ENCODE measurements around the gene STX5. TPM values are rescaled to one million over a fixed set of nuclear protein-coding genes. Genes with fewer than 3 reads are reported as not detected.
A peak's percentile ranks its signal among the peaks of the same experiment; 100 is the strongest.
"Not testable (repeated sequence)": the region's sequence is repeated elsewhere in the genome, so short reads cannot be mapped to it uniquely, and the experiment has no call there.

Gene STX5
- polyA plus RNA-seq, 2 of the 4 experiments (the other 2 are of a cell fraction), result 19.5 to 32.3 TPM

DNA sequence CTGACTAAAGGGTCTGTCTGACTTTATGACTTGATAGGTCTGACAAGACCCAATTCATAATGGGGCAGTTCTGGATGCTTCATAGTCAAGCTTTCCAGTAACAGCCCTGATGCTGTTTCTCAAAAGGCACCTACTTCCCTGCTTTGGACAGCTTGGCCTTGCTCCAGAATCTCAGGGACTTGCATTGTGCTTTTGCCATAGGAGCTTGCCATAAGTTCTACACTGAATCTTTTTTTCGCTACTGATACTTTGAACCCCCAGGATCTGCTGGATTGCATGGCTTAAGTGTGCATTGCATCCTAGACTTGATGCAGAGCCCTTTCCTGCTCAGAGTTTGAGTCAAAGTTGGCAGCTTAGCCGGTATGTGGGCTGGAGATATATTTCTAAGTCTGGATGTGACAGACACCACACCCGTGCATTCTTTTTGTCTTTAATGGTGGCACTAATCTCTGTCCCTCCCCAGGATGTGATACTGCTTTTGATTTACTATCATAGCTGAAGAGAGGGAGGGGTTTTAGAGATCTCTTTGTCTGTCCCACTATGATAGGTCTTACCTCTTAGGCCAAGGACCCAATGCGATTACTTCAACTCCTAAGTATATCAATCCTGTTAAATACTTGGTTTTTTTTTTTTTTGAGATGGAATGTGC, 32.0 kb upstream of the STX5 start:
- DNase-seq (ENCODE audit: low read depth in 1 of 2, low spot score in 1 of 2) (no peak), ATAC-seq (peak in 1 of 2 experiments; percentile 22; a peak in 1 of 6 replicates), FAIRE-seq (no peak)
- H3K4me3 ChIP-seq, result no peak overlapping the region
- H3K4me1 ChIP-seq, result peaks cover 17% of the 10 kb centered on the region
- ChIA-PET CTCF (interaction anchor here (0.7 to 7.9 kb wide), 15 partner anchors 8 to 1341 kb away, joined by 3 to 49 read pairs (median 5); partner anchors contain the start of genes SLC3A2 and TMEM179B), POLR2A (interaction anchor here (1.1 kb wide), 1 partner anchor 17 kb away, joined by 3 read pairs; the partner anchor contains the start of gene SLC3A2)
- TF ChIP-seq, protein P1, sequence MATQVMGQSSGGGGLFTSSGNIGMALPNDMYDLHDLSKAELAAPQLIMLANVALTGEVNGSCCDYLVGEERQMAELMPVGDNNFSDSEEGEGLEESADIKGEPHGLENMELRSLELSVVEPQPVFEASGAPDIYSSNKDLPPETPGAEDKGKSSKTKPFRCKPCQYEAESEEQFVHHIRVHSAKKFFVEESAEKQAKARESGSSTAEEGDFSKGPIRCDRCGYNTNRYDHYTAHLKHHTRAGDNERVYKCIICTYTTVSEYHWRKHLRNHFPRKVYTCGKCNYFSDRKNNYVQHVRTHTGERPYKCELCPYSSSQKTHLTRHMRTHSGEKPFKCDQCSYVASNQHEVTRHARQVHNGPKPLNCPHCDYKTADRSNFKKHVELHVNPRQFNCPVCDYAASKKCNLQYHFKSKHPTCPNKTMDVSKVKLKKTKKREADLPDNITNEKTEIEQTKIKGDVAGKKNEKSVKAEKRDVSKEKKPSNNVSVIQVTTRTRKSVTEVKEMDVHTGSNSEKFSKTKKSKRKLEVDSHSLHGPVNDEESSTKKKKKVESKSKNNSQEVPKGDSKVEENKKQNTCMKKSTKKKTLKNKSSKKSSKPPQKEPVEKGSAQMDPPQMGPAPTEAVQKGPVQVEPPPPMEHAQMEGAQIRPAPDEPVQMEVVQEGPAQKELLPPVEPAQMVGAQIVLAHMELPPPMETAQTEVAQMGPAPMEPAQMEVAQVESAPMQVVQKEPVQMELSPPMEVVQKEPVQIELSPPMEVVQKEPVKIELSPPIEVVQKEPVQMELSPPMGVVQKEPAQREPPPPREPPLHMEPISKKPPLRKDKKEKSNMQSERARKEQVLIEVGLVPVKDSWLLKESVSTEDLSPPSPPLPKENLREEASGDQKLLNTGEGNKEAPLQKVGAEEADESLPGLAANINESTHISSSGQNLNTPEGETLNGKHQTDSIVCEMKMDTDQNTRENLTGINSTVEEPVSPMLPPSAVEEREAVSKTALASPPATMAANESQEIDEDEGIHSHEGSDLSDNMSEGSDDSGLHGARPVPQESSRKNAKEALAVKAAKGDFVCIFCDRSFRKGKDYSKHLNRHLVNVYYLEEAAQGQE (IDR thresholded peaks at IDR 0.05), result no peak
- TF ChIP-seq, protein P2, sequence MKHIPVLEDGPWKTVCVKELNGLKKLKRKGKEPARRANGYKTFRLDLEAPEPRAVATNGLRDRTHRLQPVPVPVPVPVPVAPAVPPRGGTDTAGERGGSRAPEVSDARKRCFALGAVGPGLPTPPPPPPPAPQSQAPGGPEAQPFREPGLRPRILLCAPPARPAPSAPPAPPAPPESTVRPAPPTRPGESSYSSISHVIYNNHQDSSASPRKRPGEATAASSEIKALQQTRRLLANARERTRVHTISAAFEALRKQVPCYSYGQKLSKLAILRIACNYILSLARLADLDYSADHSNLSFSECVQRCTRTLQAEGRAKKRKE (CRISPR knock-in tag; IDR thresholded peaks at IDR 0.05; ENCODE audit: low read depth), result no peak
- TF ChIP-seq HOXB5 (CRISPR knock-in tag; IDR thresholded peaks at IDR 0.05) (no peak), ZSCAN20 (CRISPR knock-in tag; IDR thresholded peaks at IDR 0.05) (no peak), JUN (IDR thresholded peaks at IDR 0.05) (no peak), BHLHE40 (IDR thresholded peaks at IDR 0.05; ENCODE audit: low read depth, low read length) (no peak), EHF (CRISPR knock-in tag; IDR thresholded peaks at IDR 0.05) (no peak), SREBF2 (IDR thresholded peaks at IDR 0.05) (no peak), CBX2 (IDR thresholded peaks at IDR 0.05; ENCODE audit: borderline replicate concordance, low read depth) (no peak)
- TF ChIP-seq, protein P3, sequence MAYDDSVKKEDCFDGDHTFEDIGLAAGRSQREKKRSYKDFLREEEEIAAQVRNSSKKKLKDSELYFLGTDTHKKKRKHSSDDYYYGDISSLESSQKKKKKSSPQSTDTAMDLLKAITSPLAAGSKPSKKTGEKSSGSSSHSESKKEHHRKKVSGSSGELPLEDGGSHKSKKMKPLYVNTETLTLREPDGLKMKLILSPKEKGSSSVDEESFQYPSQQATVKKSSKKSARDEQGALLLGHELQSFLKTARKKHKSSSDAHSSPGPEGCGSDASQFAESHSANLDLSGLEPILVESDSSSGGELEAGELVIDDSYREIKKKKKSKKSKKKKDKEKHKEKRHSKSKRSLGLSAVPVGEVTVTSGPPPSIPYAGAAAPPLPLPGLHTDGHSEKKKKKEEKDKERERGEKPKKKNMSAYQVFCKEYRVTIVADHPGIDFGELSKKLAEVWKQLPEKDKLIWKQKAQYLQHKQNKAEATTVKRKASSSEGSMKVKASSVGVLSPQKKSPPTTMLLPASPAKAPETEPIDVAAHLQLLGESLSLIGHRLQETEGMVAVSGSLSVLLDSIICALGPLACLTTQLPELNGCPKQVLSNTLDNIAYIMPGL (CRISPR knock-in tag; IDR thresholded peaks at IDR 0.05; ENCODE audit: borderline replicate concordance), result no peak
- WGBS (ENCODE audit: missing lambda C conversion rate), result 95% methylated on average over 4 of the region's 4 CpGs
- no peak overlapping the region for H3K27ac ChIP-seq
- no peak overlapping the region for H3K4me2 ChIP-seq
- H3K9me3 ChIP-seq, result no peaks in the 10 kb centered on the region

DNA sequence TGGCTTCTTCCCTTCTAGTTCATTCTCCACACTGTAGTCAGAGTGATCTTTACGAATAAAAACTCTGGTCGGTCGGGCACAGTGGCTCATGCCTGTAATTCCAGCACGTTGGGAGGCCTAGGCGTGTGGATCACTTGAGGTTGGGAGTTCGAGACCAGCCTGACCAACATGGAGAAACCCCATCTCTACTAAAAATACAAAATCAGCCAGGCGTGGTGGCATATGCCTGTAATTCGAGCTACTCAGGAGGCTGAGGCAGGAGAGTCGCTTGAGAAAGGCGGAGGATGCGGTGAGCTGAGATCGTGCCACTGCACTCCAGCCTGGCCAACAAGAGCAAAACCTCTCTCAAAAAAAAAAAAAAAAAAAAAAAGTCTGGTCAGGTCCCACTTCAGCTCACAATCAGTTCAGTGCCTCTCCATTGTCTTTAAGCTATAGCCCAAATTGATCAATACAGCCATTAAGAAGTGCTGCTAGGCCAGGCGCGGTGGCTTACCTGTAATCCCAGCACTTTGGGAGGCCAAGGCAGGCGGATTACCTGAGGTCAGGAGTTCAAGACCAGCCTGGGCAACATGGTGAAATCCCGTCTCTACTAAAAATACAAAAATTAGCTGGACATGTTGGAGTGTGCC, 29.8 kb upstream of the STX5 start:
- CTCF ChIA-PET, result interaction anchor here (0.6 to 7.9 kb wide), 15 partner anchors 11 to 269 kb away, joined by 3 to 49 read pairs (median 4); partner anchors contain the start of genes SLC3A2 and TMEM179B
- POLR2A ChIA-PET, result interaction anchor here (0.7 to 2.0 kb wide), 2 partner anchors 20 to 132 kb away, joined by 8 to 13 read pairs; no protein-coding TSS in a partner anchor
- not testable (repeated sequence) for ATAC-seq; DNase-seq (ENCODE audit: low read depth in 1 of 2, low spot score in 1 of 2); FAIRE-seq; H3K4me3 ChIP-seq; H3K4me2 ChIP-seq; H3K9me3 ChIP-seq
- 90% methylated on average over 16 of the region's 16 CpGs for WGBS (ENCODE audit: missing lambda C conversion rate)
- Histone ChIP-seq H3K4me1 (peaks cover 33% of the 10 kb centered on the region), H3K27ac (0 out of 6 replicates have a peak overlapping the region, but pooled peaks of 1 of the 2 experiments have one; percentile 23)

DNA sequence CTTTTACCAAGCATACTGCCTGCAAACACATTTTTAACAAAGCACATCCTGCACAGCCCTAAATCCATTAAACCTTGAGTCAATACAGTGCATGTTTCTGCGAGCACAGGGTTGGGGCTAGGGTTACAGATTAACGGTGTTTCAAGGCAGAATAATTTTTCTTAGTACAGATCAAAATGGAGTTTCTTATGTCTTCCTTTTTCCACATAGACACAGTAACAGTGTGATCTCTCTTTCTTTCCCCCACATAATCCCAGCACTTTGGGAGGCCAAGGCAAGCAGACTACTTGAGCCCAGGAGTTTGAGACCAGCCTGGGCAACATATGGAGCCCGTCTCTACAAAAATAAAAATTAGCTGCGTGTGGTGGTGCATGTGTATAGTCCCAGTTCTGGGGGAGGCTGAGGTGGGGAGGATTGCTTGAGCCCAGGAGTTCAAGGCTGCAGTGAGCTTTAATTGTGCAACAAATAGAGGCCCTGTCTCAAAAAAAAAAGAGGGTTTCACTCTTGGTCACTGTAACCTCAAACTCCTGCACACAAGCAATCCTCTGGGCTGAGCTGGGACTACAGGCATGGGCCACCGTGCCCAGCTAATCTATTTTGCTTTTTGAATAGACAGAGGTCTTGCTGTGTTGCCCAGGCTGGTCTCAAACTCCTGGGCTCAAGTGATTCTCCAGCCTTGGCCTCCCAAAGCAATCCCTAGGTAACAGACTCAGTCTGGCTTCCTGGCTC, 29.1 kb upstream of the STX5 start:
- CTCF ChIA-PET, result interaction anchor here (0.9 to 7.9 kb wide), 8 partner anchors 12 to 100 kb away, joined by 3 to 49 read pairs (median 4); partner anchors contain the start of gene TMEM179B
- POLR2A ChIA-PET, result interaction anchor here (0.6 to 2.0 kb wide), 2 partner anchors 20 to 94 kb away, joined by 4 to 13 read pairs; no protein-coding TSS in a partner anchor
- TF ChIP-seq RCOR1 (IDR thresholded peaks at IDR 0.05; ENCODE audit: low read depth, low read length), result no peak
- 0 out of 4 replicates have a peak, but pooled peaks of 1 of the 2 experiments have one; percentile 8 for TF ChIP-seq CEBPB (IDR thresholded peaks at IDR 0.05)
- no peak for TF ChIP-seq ZC3H11A (IDR thresholded peaks at IDR 0.05)
- no peak for TF ChIP-seq POLR2AphosphoS2 (conservative IDR thresholded peaks at IDR 0.05; ENCODE audit: low read length)
- TF ChIP-seq HOXA7 (CRISPR knock-in tag; IDR thresholded peaks at IDR 0.05), result no peak
- TF ChIP-seq, protein P4, sequence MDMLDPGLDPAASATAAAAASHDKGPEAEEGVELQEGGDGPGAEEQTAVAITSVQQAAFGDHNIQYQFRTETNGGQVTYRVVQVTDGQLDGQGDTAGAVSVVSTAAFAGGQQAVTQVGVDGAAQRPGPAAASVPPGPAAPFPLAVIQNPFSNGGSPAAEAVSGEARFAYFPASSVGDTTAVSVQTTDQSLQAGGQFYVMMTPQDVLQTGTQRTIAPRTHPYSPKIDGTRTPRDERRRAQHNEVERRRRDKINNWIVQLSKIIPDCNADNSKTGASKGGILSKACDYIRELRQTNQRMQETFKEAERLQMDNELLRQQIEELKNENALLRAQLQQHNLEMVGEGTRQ (IDR thresholded peaks at IDR 0.05), result no peak
- DNase-seq (ENCODE audit: low read depth in 1 of 2, low spot score in 1 of 2) (no peak), FAIRE-seq (no peak), ATAC-seq (no peak)
- no peak overlapping the region for H3K4me3 ChIP-seq
- peak overlapping the region in 1 of 2 experiments; percentile 23; a peak in 3 of 6 replicates for H3K27ac ChIP-seq
- peaks cover 33% of the 10 kb centered on the region for H3K4me1 ChIP-seq
- WGBS (ENCODE audit: missing lambda C conversion rate), result 67% methylated on average over 5 of the region's 5 CpGs
- H3K4me2 ChIP-seq, result no peak overlapping the region
- H3K9me3 ChIP-seq, result no peaks in the 10 kb centered on the region

DNA sequence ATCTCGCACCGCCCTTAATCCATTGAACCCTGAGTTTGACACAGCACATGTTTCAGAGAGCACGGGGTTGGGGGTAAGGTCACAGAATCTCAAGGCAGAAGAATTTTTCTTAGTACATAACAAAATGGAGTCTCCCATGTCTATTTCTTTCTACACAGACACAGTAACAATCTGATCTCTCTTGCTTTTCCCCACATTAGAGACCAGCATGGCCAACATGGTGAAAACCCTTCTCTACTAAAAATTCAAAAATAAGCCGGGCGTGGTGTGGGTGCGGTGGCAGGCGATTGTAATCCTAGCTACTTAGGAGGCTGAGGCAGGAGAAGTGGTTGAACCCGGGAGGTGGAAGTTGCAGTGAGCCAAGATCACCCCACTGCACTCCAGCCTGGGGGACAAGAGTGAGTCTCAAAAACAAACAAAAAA, 27.4 kb upstream of the STX5 start:
- POLR2A ChIA-PET; DNase-seq (ENCODE audit: low read depth in 1 of 2, low spot score in 1 of 2): not testable (repeated sequence)

More for the DNA sequence above, 27.4 kb upstream of the STX5 start:
- peaks cover 33% of the 10 kb centered on the region for H3K4me1 ChIP-seq
- CTCF ChIA-PET, H3K9me3 ChIP-seq, FAIRE-seq, H3K4me3 ChIP-seq, ATAC-seq, H3K27ac ChIP-seq, H3K4me2 ChIP-seq: not testable (repeated sequence)
- WGBS (ENCODE audit: missing lambda C conversion rate), result 87% methylated on average over 8 of the region's 8 CpGs

All from A549 (cell line).